ENCODE data around the gene ADGRB3.

DNA sequence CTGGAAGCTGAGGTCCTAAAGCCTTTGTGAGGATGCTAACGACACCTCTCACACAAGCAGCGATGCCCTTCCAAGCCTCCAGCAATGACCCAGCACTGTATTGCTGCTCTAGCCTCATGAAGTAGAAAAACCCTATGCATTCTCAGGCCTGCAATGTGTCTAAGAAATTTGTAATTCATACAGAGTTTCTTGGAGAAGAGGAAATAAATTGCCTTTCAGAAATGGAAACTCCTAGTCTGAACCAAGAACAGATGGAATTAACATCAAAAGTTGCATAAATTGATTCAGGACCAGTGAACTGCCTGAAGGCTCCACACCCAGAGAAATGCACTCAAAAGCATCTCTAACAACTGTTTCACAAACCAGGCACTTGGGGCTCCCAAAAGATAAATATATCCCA lies 353.6 kb downstream of the ADGRB3 start:
- TF ChIP-seq GATA2 (IDR thresholded peaks at IDR 0.05; ENCODE audit: low read depth, low read length) (no peak), GATA3 (IDR thresholded peaks at IDR 0.05; ENCODE audit: low read depth, low read length) (no peak)

All from SH-SY5Y (cell line).